Measurements from ENCODE around the gene HECA.
"Not testable (repeated sequence)": the region's sequence is repeated elsewhere in the genome, so short reads cannot be mapped to it uniquely, and the experiment has no call there.

The HECA gene

GRCh38 chr6:139134817-139135577 is at the start of gene HECA:
Gene HECA (plus strand): TSS chr6:139135080. CDS start chr6:139135397, 317 bp downstream.
- DNase-seq (ENCODE audit: low read depth) = peak; percentile 99

- DNase-seq (ENCODE audit: low read depth) = no peak
These were observed 43.1 kb upstream of the HECA start for GRCh38 chr6:139091826-139092225.

- no peak for DNase-seq (ENCODE audit: low read depth)
These were observed 34.9 kb upstream of the HECA start for GRCh38 chr6:139099984-139100383.

- no peak for DNase-seq (ENCODE audit: low read depth)
These were observed 27.8 kb upstream of the HECA start for GRCh38 chr6:139107051-139107450.

GRCh38 chr6:139108378-139108777 is 26.5 kb upstream of the HECA start:
- no peak for DNase-seq (ENCODE audit: low read depth)

GRCh38 chr6:139109558-139109957 is 25.3 kb upstream of the HECA start:
- DNase-seq (ENCODE audit: low read depth) = no peak

GRCh38 chr6:139112146-139112545 is 22.7 kb upstream of the HECA start:
- DNase-seq (ENCODE audit: low read depth) = no peak

GRCh38 chr6:139112561-139112960 is 22.3 kb upstream of the HECA start:
- no peak for DNase-seq (ENCODE audit: low read depth)

GRCh38 chr6:139114746-139115145 is 20.1 kb upstream of the HECA start:
- DNase-seq (ENCODE audit: low read depth) = no peak

GRCh38 chr6:139115989-139116758 is 18.7 kb upstream of the HECA start:
- DNase-seq (ENCODE audit: low read depth) = no peak

GRCh38 chr6:139117734-139118133 is 17.1 kb upstream of the HECA start:
- DNase-seq (ENCODE audit: low read depth) = no peak

GRCh38 chr6:139119552-139119951 is 15.3 kb upstream of the HECA start:
- DNase-seq (ENCODE audit: low read depth) = no peak

- DNase-seq (ENCODE audit: low read depth) = not testable (repeated sequence)
These were observed 12.1 kb upstream of the HECA start for GRCh38 chr6:139122823-139123222.

GRCh38 chr6:139124887-139125672 is 9.8 kb upstream of the HECA start:
- DNase-seq (ENCODE audit: low read depth) = peak; percentile 77

- no peak for DNase-seq (ENCODE audit: low read depth)
These were observed 8.6 kb upstream of the HECA start for GRCh38 chr6:139126255-139126654.

- no peak for DNase-seq (ENCODE audit: low read depth)
These were observed 7.9 kb upstream of the HECA start for GRCh38 chr6:139126931-139127330.

- no peak for DNase-seq (ENCODE audit: low read depth)
These were observed 5.6 kb upstream of the HECA start for GRCh38 chr6:139129284-139129683.

- no peak for DNase-seq (ENCODE audit: low read depth)
These were observed 3.1 kb upstream of the HECA start for GRCh38 chr6:139131736-139132280.

- no peak for DNase-seq (ENCODE audit: low read depth)
These were observed 1.4 kb upstream of the HECA start for GRCh38 chr6:139133262-139134063.

GRCh38 chr6:139134064-139134395 is 850 bp upstream of the HECA start:
- DNase-seq (ENCODE audit: low read depth) = no peak
